Suprapubic skin (tissue), 4 donors: ENCODE measurements around the gene FBXO11.

ENCODE experiments used
- POLR2A ChIP-seq, 2 donors: fragments of 450-650 bp; IDR thresholded peaks; one replicate each; pipeline ENCODE4 v1.6.1; 2017; ENCODE audit warnings: antibody characterized with exemption in 2 of 2, mild to moderate bottlenecking in 2 of 2, moderate library complexity in 2 of 2
- POLR2AphosphoS5 ChIP-seq, 3 donors: sonication (generic); formaldehyde crosslinking; IDR thresholded peaks; one replicate each; pipeline ENCODE4 v1.6.1; 2017; ENCODE audit warnings: antibody characterized with exemption in 3 of 3
- TF ChIP-seq, protein P1 (sequence below), 2 donors: fragments of 200-600 bp in 1 of 2; fragments of 450-650 bp in 1 of 2; sonication (generic) in 1 of 2; IDR thresholded peaks; one replicate each; pipeline ENCODE4 v1.5.1; 2016 to 2019; ENCODE audit warnings: antibody characterized with exemption in 2 of 2, mild to moderate bottlenecking in 1 of 2, moderate library complexity in 1 of 2

DNA sequence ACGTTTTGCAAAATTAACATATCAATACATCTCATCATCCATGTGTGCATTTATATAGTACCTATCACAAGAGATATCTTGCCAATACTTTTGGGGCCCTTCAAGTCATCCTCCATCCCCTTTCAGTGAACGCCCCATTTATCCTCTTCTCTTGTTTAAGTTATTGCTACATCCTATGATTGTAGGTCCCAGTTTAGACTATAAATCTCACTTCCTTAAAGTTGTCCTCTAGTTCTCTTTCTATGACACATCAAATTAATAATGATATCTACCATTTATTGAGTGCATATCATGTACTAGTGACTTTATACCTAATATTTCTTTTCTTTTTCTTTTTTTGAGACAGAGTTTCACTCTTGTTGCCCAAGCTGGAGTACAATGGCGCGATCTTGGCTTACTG, 28.8 kb upstream of the FBXO11 start:
- TF ChIP-seq, protein P1, sequence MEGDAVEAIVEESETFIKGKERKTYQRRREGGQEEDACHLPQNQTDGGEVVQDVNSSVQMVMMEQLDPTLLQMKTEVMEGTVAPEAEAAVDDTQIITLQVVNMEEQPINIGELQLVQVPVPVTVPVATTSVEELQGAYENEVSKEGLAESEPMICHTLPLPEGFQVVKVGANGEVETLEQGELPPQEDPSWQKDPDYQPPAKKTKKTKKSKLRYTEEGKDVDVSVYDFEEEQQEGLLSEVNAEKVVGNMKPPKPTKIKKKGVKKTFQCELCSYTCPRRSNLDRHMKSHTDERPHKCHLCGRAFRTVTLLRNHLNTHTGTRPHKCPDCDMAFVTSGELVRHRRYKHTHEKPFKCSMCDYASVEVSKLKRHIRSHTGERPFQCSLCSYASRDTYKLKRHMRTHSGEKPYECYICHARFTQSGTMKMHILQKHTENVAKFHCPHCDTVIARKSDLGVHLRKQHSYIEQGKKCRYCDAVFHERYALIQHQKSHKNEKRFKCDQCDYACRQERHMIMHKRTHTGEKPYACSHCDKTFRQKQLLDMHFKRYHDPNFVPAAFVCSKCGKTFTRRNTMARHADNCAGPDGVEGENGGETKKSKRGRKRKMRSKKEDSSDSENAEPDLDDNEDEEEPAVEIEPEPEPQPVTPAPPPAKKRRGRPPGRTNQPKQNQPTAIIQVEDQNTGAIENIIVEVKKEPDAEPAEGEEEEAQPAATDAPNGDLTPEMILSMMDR (IDR thresholded peaks at IDR 0.05): no peak
- TF ChIP-seq POLR2A (IDR thresholded peaks at IDR 0.05) (no peak), POLR2AphosphoS5 (IDR thresholded peaks at IDR 0.05) (no peak)
